ENCODE data around the gene CPSF4L. TPM values are rescaled to one million over a fixed set of nuclear protein-coding genes. Genes with fewer than 3 reads are reported as not detected.

Gene CPSF4L
- total RNA-seq, 4 donors from 2014 or later: not detected

DNA sequence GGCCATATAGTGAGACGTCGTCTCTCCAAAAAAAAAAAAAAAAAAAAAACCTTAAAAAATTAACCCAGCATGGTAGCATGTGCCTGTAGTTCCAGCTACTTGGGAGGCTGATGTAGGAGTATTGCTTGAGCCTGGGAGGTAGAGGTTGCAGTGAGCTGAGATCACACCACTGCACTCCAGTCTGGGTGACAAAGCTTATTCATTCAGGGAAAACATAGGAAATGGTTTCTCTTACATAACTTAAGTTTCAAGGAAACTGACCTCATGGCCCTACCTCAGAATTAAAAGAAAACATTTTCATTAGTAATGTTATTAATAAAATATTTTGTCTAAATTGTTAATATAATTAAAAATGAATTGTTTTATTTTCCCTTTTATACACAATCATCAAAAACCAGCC, 37.4 kb downstream of the CPSF4L start:
- peaks cover 34% of the 10 kb centered on the region for H3K4me1 ChIP-seq
- no peaks in the 10 kb centered on the region for H3K9me3 ChIP-seq
- TF ChIP-seq CTCF (IDR thresholded peaks at IDR 0.05) (no peak), POLR2AphosphoS5 (IDR thresholded peaks at IDR 0.05) (no peak), POLR2A (IDR thresholded peaks at IDR 0.05) (no peak), EP300 (IDR thresholded peaks at IDR 0.05) (no peak)
- H3K4me3 ChIP-seq: no peak overlapping the region
- DNase-seq (ENCODE audit: low spot score in 2 of 2): no peak
- no peaks in the 10 kb centered on the region for H3K27me3 ChIP-seq
- H3K36me3 ChIP-seq: no peaks in the 10 kb centered on the region
- WGBS: 90% methylated on average over 2 of the region's 2 CpGs
- no peak overlapping the region for H3K27ac ChIP-seq

DNA sequence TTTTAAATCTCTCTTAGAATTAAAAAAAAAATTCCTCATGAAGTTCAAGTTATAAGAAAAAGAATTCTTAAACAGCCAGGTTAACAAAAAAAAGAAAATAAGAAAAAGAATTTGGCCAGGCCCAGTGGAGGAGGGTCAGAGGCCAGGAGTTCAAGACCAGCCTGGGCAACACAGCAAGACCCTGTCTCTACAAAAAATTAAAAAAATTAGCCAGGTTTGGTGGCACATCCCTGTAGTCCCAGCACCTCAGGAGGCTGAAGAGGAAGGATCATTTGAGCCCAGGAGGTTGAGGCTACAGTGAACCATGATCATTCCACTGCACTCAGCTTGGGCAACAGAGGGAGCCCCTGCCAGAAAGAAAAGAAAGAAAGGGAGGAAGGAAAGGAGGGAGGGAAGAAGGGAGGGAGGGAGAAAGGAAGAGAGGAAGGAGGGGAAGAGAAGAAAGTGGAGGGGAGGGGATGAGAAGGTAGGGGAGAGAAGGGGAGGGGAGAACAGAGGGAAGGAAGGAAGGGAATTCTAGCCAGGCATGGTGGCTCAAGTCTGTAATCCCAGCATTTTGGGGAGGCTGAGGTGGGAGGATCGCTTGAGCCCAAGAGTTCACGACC, 38.0 kb downstream of the CPSF4L start:
- no peak overlapping the region for H3K4me3 ChIP-seq
- no peaks in the 10 kb centered on the region for H3K9me3 ChIP-seq
- H3K27ac ChIP-seq: no peak overlapping the region
- TF ChIP-seq POLR2A (IDR thresholded peaks at IDR 0.05) (no peak), CTCF (IDR thresholded peaks at IDR 0.05) (no peak), EP300 (IDR thresholded peaks at IDR 0.05) (no peak), POLR2AphosphoS5 (IDR thresholded peaks at IDR 0.05) (no peak)
- H3K36me3 ChIP-seq: no peaks in the 10 kb centered on the region
- H3K27me3 ChIP-seq: no peaks in the 10 kb centered on the region
- no peak for DNase-seq (ENCODE audit: low spot score in 2 of 2)
- H3K4me1 ChIP-seq: peaks cover 29% of the 10 kb centered on the region
- WGBS: 97% methylated on average over 2 of the region's 2 CpGs

- no peaks in the 10 kb centered on the region for H3K9me3 ChIP-seq
- no peak for TF ChIP-seq POLR2A (IDR thresholded peaks at IDR 0.05)
- TF ChIP-seq EP300 (IDR thresholded peaks at IDR 0.05): no peak
- TF ChIP-seq POLR2AphosphoS5 (IDR thresholded peaks at IDR 0.05): no peak
- 100% methylated on average over 1 of the region's 2 CpGs for WGBS
- H3K27ac ChIP-seq: no peak overlapping the region
- no peak for DNase-seq (ENCODE audit: low spot score in 2 of 2)
- H3K4me1 ChIP-seq: no peaks in the 10 kb centered on the region
- H3K4me3 ChIP-seq: no peak overlapping the region
- no peaks in the 10 kb centered on the region for H3K27me3 ChIP-seq
- peaks cover 12% of the 10 kb centered on the region for H3K36me3 ChIP-seq
These were observed 46.2 kb downstream of the CPSF4L start for GRCh38 chr17:73215447-73215846.

- Histone ChIP-seq H3K36me3 (peaks cover 13% of the 10 kb centered on the region), H3K4me3 (no peak overlapping the region), H3K4me1 (no peaks in the 10 kb centered on the region), H3K27me3 (no peaks in the 10 kb centered on the region), H3K27ac (no peak overlapping the region), H3K9me3 (no peaks in the 10 kb centered on the region)
- no peak for DNase-seq (ENCODE audit: low spot score in 2 of 2)
- TF ChIP-seq POLR2AphosphoS5 (IDR thresholded peaks at IDR 0.05): no peak
- TF ChIP-seq POLR2A (IDR thresholded peaks at IDR 0.05): no peak
- TF ChIP-seq CTCF (IDR thresholded peaks at IDR 0.05): no peak
- no peak for TF ChIP-seq EP300 (IDR thresholded peaks at IDR 0.05)
- 77% methylated on average over 4 of the region's 4 CpGs for WGBS
These were observed 46.8 kb downstream of the CPSF4L start for GRCh38 chr17:73214851-73215250.

DNA sequence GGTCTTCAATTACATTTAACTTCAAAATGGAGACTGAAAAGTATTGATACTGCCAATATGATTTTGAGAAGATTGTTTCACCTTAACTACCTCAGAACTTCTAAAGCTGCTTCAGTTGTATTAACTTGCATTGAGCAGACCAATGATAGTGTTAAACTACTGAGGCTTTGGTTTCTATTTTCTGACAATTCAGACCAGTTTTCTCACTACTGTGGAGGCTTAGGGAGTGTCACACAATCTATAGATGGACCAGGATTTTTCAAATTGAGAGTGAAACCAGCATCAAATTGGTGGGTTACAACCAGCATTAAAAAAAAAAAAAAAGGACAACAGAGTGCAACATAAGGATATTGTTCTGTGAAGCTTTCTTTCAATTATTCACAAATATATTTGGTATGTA, 47.7 kb downstream of the CPSF4L start:
- no peak for DNase-seq (ENCODE audit: low spot score in 2 of 2)
- no peak for TF ChIP-seq POLR2A (IDR thresholded peaks at IDR 0.05)
- no peak for TF ChIP-seq CTCF (IDR thresholded peaks at IDR 0.05)
- TF ChIP-seq EP300 (IDR thresholded peaks at IDR 0.05): no peak
- no peak for TF ChIP-seq POLR2AphosphoS5 (IDR thresholded peaks at IDR 0.05)
- Histone ChIP-seq H3K9me3 (no peaks in the 10 kb centered on the region), H3K36me3 (peaks cover 21% of the 10 kb centered on the region), H3K27me3 (no peaks in the 10 kb centered on the region), H3K4me1 (no peaks in the 10 kb centered on the region), H3K27ac (no peak overlapping the region), H3K4me3 (no peak overlapping the region)

- 71% methylated on average over 13 of the region's 13 CpGs for WGBS
- Histone ChIP-seq H3K4me3 (no peak overlapping the region), H3K4me1 (peaks cover 7% of the 10 kb centered on the region), H3K27ac (no peak overlapping the region), H3K9me3 (no peaks in the 10 kb centered on the region), H3K36me3 (peaks cover 34% of the 10 kb centered on the region), H3K27me3 (no peaks in the 10 kb centered on the region)
- no peak for TF ChIP-seq CTCF (IDR thresholded peaks at IDR 0.05)
- TF ChIP-seq POLR2AphosphoS5 (IDR thresholded peaks at IDR 0.05): no peak
- TF ChIP-seq POLR2A (IDR thresholded peaks at IDR 0.05): no peak
- TF ChIP-seq EP300 (IDR thresholded peaks at IDR 0.05): no peak
- DNase-seq (ENCODE audit: low spot score in 2 of 2): no peak
These were observed 49.9 kb downstream of the CPSF4L start for GRCh38 chr17:73211745-73212144.
